GM18517 (cell line): ENCODE measurements around the gene PTPRD.

Source experiments
- ATAC-seq: cut with Tn5 transposase; IDR thresholded peaks from one replicate; pipeline ENCODE4 v1.9.1; 2021; ENCODE audit warnings: mild to moderate bottlenecking, moderate library complexity; ENCODE audit not compliant: unreplicated experiment

PTPRD gene

GRCh38 chr9:8757881-8758280, 1854.9 kb downstream of the PTPRD start:
- no peak for ATAC-seq

- no peak for ATAC-seq
Measured at GRCh38 chr9:8754751-8755150, 1858.1 kb downstream of the PTPRD start.

GRCh38 chr9:8751406-8751930, 1861.3 kb downstream of the PTPRD start:
- ATAC-seq, result no peak

GRCh38 chr9:8750639-8751051, 1862.2 kb downstream of the PTPRD start:
- no peak for ATAC-seq

GRCh38 chr9:8745347-8745746, 1867.5 kb downstream of the PTPRD start:
- no peak for ATAC-seq

- ATAC-seq, result no peak
Measured at GRCh38 chr9:8738945-8739344, 1873.9 kb downstream of the PTPRD start.

GRCh38 chr9:8736805-8737204, 1876.0 kb downstream of the PTPRD start:
- no peak for ATAC-seq

- ATAC-seq, result no peak
Measured at GRCh38 chr9:8734760-8735159, 1878.0 kb downstream of the PTPRD start.

GRCh38 chr9:8733131-8733954, 1879.5 kb downstream of the PTPRD start:
- ATAC-seq, result no peak

GRCh38 chr9:8732367-8733075, 1880.3 kb downstream of the PTPRD start:
- no peak for ATAC-seq

GRCh38 chr9:8730618-8731017, 1882.2 kb downstream of the PTPRD start:
- no peak for ATAC-seq

GRCh38 chr9:8728910-8729309, 1883.9 kb downstream of the PTPRD start:
- ATAC-seq, result no peak

- ATAC-seq, result no peak
Measured at GRCh38 chr9:8727191-8727590, 1885.6 kb downstream of the PTPRD start.

- no peak for ATAC-seq
Measured at GRCh38 chr9:8726692-8727091, 1886.1 kb downstream of the PTPRD start.

GRCh38 chr9:8725635-8726034, 1887.2 kb downstream of the PTPRD start:
- no peak for ATAC-seq

GRCh38 chr9:8724284-8725018, 1888.4 kb downstream of the PTPRD start:
- ATAC-seq, result no peak

GRCh38 chr9:8723195-8723594, 1889.6 kb downstream of the PTPRD start:
- no peak for ATAC-seq

GRCh38 chr9:8719833-8720486, 1892.8 kb downstream of the PTPRD start:
- ATAC-seq, result no peak

- ATAC-seq, result no peak
Measured at GRCh38 chr9:8718121-8718725, 1894.6 kb downstream of the PTPRD start.

GRCh38 chr9:8717146-8717545, 1895.7 kb downstream of the PTPRD start:
- ATAC-seq, result no peak
